ENCODE measurements around the gene DMRTA2.
"Not testable (repeated sequence)": the region's sequence is repeated elsewhere in the genome, so short reads cannot be mapped to it uniquely, and the experiment has no call there.

Gene DMRTA2

GRCh38 chr1:50381551-50381950 lies 41.7 kb downstream of the DMRTA2 start:
- no CpG with 5 or more reads among the region's 33 CpGs for WGBS (ENCODE audit: insufficient coverage)

GRCh38 chr1:50378770-50379169 lies 44.5 kb downstream of the DMRTA2 start:
- Histone ChIP-seq H3K9me3 (ENCODE audit: control extremely low read depth in 1 of 5, control insufficient read depth in 4 of 5, insufficient read depth in 2 of 5, low read depth in 1 of 5, low read length in 4 of 5) (peaks cover 0 to 10% (median 1%) of the 10 kb centered on the region in 5 experiments), H3K4me1 (ENCODE audit: control extremely low read depth in 1 of 4, control insufficient read depth in 4 of 4, insufficient read depth in 4 of 4, low read length in 3 of 4) (no peaks in the 10 kb centered on the region), H3K27me3 (replicated peaks in 2 of 5; ENCODE audit: control insufficient read depth in 4 of 5, insufficient read depth in 5 of 5, low read length in 4 of 5) (peaks cover 0 to 8% (median 0%) of the 10 kb centered on the region in 5 experiments), H3K27ac (ENCODE audit: insufficient read depth in 1 of 2, low read depth in 1 of 2, low read length in 2 of 2, poor library complexity in 1 of 2, severe bottlenecking in 2 of 2) (no peak overlapping the region), H3K36me3 (ENCODE audit: control insufficient read depth in 4 of 4, insufficient read depth in 4 of 4, low read length in 3 of 4) (no peaks in the 10 kb centered on the region), H3K4me3 (ENCODE audit: control insufficient read depth in 1 of 7, extremely low read depth in 1 of 7, insufficient read depth in 4 of 7, low read depth in 2 of 7, low read length in 6 of 7) (no peak overlapping the region)
- POLR2A ChIA-PET, result no interaction called here
- no peak for DNase-seq
- CTCF ChIA-PET, result interaction anchor here (1.1 to 1.7 kb wide), 2 partner anchors 10 to 11 kb away, joined by 3 to 4 read pairs; no protein-coding TSS in a partner anchor
- 100% methylated on average over 1 of the region's 2 CpGs for WGBS (ENCODE audit: insufficient coverage)

More at GRCh38 chr1:50381551-50381950, 41.7 kb downstream of the DMRTA2 start:
- POLR2A ChIA-PET; H3K9me3 ChIP-seq (ENCODE audit: control extremely low read depth in 1 of 5, control insufficient read depth in 4 of 5, insufficient read depth in 2 of 5, low read depth in 1 of 5, low read length in 4 of 5); H3K4me3 ChIP-seq (ENCODE audit: control insufficient read depth in 1 of 7, extremely low read depth in 1 of 7, insufficient read depth in 4 of 7, low read depth in 2 of 7, low read length in 6 of 7); H3K27me3 ChIP-seq (replicated peaks in 2 of 5; ENCODE audit: control insufficient read depth in 4 of 5, insufficient read depth in 5 of 5, low read length in 4 of 5); CTCF ChIA-PET; H3K36me3 ChIP-seq (ENCODE audit: control insufficient read depth in 4 of 4, insufficient read depth in 4 of 4, low read length in 3 of 4); H3K27ac ChIP-seq (ENCODE audit: insufficient read depth in 1 of 2, low read depth in 1 of 2, low read length in 2 of 2, poor library complexity in 1 of 2, severe bottlenecking in 2 of 2); DNase-seq; H3K4me1 ChIP-seq (ENCODE audit: control extremely low read depth in 1 of 4, control insufficient read depth in 4 of 4, insufficient read depth in 4 of 4, low read length in 3 of 4): not testable (repeated sequence)

GRCh38 chr1:50373532-50373931 lies 49.7 kb downstream of the DMRTA2 start:
- POLR2A ChIA-PET, result no interaction called here

GRCh38 chr1:50371749-50372148 lies 51.5 kb downstream of the DMRTA2 start:
- peaks cover 2 to 32% (median 10%) of the 10 kb centered on the region in 5 experiments for H3K27me3 ChIP-seq (replicated peaks in 2 of 5; ENCODE audit: control insufficient read depth in 4 of 5, insufficient read depth in 5 of 5, low read length in 4 of 5)
- ChIA-PET CTCF (interaction anchor here (0.8 to 1.2 kb wide), 2 partner anchors 233 to 364 kb away, joined by 4 read pairs; no protein-coding TSS in a partner anchor), POLR2A (no interaction called here)
- H3K4me3 ChIP-seq (ENCODE audit: control insufficient read depth in 1 of 7, extremely low read depth in 1 of 7, insufficient read depth in 4 of 7, low read depth in 2 of 7, low read length in 6 of 7), result no peak overlapping the region
- H3K27ac ChIP-seq (ENCODE audit: insufficient read depth in 1 of 2, low read depth in 1 of 2, low read length in 2 of 2, poor library complexity in 1 of 2, severe bottlenecking in 2 of 2), result no peak overlapping the region
- no peaks in the 10 kb centered on the region for H3K36me3 ChIP-seq (ENCODE audit: control insufficient read depth in 4 of 4, insufficient read depth in 4 of 4, low read length in 3 of 4)
- no peak for DNase-seq
- WGBS (ENCODE audit: insufficient coverage), result 86% methylated on average over 3 of the region's 3 CpGs
- peaks cover 0 to 5% (median under 1%) of the 10 kb centered on the region in 4 experiments for H3K4me1 ChIP-seq (ENCODE audit: control extremely low read depth in 1 of 4, control insufficient read depth in 4 of 4, insufficient read depth in 4 of 4, low read length in 3 of 4)
- peaks cover 0 to 10% (median 0%) of the 10 kb centered on the region in 5 experiments for H3K9me3 ChIP-seq (ENCODE audit: control extremely low read depth in 1 of 5, control insufficient read depth in 4 of 5, insufficient read depth in 2 of 5, low read depth in 1 of 5, low read length in 4 of 5)

More at GRCh38 chr1:50373532-50373931, 49.7 kb downstream of the DMRTA2 start:
- DNase-seq, result no peak
- H3K36me3 ChIP-seq (ENCODE audit: control insufficient read depth in 4 of 4, insufficient read depth in 4 of 4, low read length in 3 of 4), result no peaks in the 10 kb centered on the region
- H3K4me3 ChIP-seq (ENCODE audit: control insufficient read depth in 1 of 7, extremely low read depth in 1 of 7, insufficient read depth in 4 of 7, low read depth in 2 of 7, low read length in 6 of 7), result no peak overlapping the region
- CTCF ChIA-PET, result no interaction called here
- no peak overlapping the region for H3K27ac ChIP-seq (ENCODE audit: insufficient read depth in 1 of 2, low read depth in 1 of 2, low read length in 2 of 2, poor library complexity in 1 of 2, severe bottlenecking in 2 of 2)
- H3K4me1 ChIP-seq (ENCODE audit: control extremely low read depth in 1 of 4, control insufficient read depth in 4 of 4, insufficient read depth in 4 of 4, low read length in 3 of 4), result peaks cover 0 to under 1% (median 0%) of the 10 kb centered on the region in 4 experiments
- no CpG with 5 or more reads among the region's 1 CpG for WGBS (ENCODE audit: insufficient coverage)
- peaks cover 0 to 19% (median 4%) of the 10 kb centered on the region in 5 experiments for H3K27me3 ChIP-seq (replicated peaks in 2 of 5; ENCODE audit: control insufficient read depth in 4 of 5, insufficient read depth in 5 of 5, low read length in 4 of 5)
- peaks cover 0 to 10% (median 0%) of the 10 kb centered on the region in 5 experiments for H3K9me3 ChIP-seq (ENCODE audit: control extremely low read depth in 1 of 5, control insufficient read depth in 4 of 5, insufficient read depth in 2 of 5, low read depth in 1 of 5, low read length in 4 of 5)

GRCh38 chr1:50369830-50370229 lies 53.4 kb downstream of the DMRTA2 start:
- no peaks in the 10 kb centered on the region for H3K36me3 ChIP-seq (ENCODE audit: control insufficient read depth in 4 of 4, insufficient read depth in 4 of 4, low read length in 3 of 4)
- ChIA-PET POLR2A (no interaction called here), CTCF (interaction anchor here (1.0 kb wide), 1 partner anchor 10 kb away, joined by 3 read pairs; no protein-coding TSS in a partner anchor)
- no peak for DNase-seq
- H3K4me1 ChIP-seq (ENCODE audit: control extremely low read depth in 1 of 4, control insufficient read depth in 4 of 4, insufficient read depth in 4 of 4, low read length in 3 of 4), result peaks cover 0 to 5% (median under 1%) of the 10 kb centered on the region in 4 experiments
- no peak overlapping the region for H3K4me3 ChIP-seq (ENCODE audit: control insufficient read depth in 1 of 7, extremely low read depth in 1 of 7, insufficient read depth in 4 of 7, low read depth in 2 of 7, low read length in 6 of 7)
- H3K9me3 ChIP-seq (ENCODE audit: control extremely low read depth in 1 of 5, control insufficient read depth in 4 of 5, insufficient read depth in 2 of 5, low read depth in 1 of 5, low read length in 4 of 5), result peaks cover 0 to 5% (median 0%) of the 10 kb centered on the region in 5 experiments
- no peak overlapping the region for H3K27ac ChIP-seq (ENCODE audit: insufficient read depth in 1 of 2, low read depth in 1 of 2, low read length in 2 of 2, poor library complexity in 1 of 2, severe bottlenecking in 2 of 2)
- peaks cover 2 to 47% (median 14%) of the 10 kb centered on the region in 5 experiments for H3K27me3 ChIP-seq (replicated peaks in 2 of 5; ENCODE audit: control insufficient read depth in 4 of 5, insufficient read depth in 5 of 5, low read length in 4 of 5)
- 91% methylated on average over 3 of the region's 7 CpGs for WGBS (ENCODE audit: insufficient coverage)

- ChIA-PET POLR2A (no interaction called here), CTCF (interaction anchor here (0.8 to 2.2 kb wide), 5 partner anchors 10 to 330 kb away, joined by 3 to 5 read pairs (median 3); no protein-coding TSS in a partner anchor)
- no peak overlapping the region for H3K27ac ChIP-seq (ENCODE audit: insufficient read depth in 1 of 2, low read depth in 1 of 2, low read length in 2 of 2, poor library complexity in 1 of 2, severe bottlenecking in 2 of 2)
- WGBS (ENCODE audit: insufficient coverage), result 67% methylated on average over 2 of the region's 5 CpGs
- no peak overlapping the region for H3K4me3 ChIP-seq (ENCODE audit: control insufficient read depth in 1 of 7, extremely low read depth in 1 of 7, insufficient read depth in 4 of 7, low read depth in 2 of 7, low read length in 6 of 7)
- no peaks in the 10 kb centered on the region for H3K36me3 ChIP-seq (ENCODE audit: control insufficient read depth in 4 of 4, insufficient read depth in 4 of 4, low read length in 3 of 4)
- no peaks in the 10 kb centered on the region for H3K9me3 ChIP-seq (ENCODE audit: control extremely low read depth in 1 of 5, control insufficient read depth in 4 of 5, insufficient read depth in 2 of 5, low read depth in 1 of 5, low read length in 4 of 5)
- H3K27me3 ChIP-seq (replicated peaks in 2 of 5; ENCODE audit: control insufficient read depth in 4 of 5, insufficient read depth in 5 of 5, low read length in 4 of 5), result peaks cover 2 to 47% (median 14%) of the 10 kb centered on the region in 5 experiments
- no peak for DNase-seq
- H3K4me1 ChIP-seq (ENCODE audit: control extremely low read depth in 1 of 4, control insufficient read depth in 4 of 4, insufficient read depth in 4 of 4, low read length in 3 of 4), result peaks cover 0 to 5% (median under 1%) of the 10 kb centered on the region in 4 experiments
Observed at GRCh38 chr1:50369008-50369634, 54.1 kb downstream of the DMRTA2 start.
